Smooth muscle cell (in vitro differentiated cells): ENCODE results near the gene OTOG. TPM values are rescaled to one million over a fixed set of nuclear protein-coding genes. Genes with fewer than 3 reads are reported as not detected.

ENCODE experiments used
- DNase-seq: peaks from one replicate; lab custom pipeline; 2025; ENCODE audit not compliant: unreplicated experiment; lab: John Stamatoyannopoulos, UW
- H2AFZ ChIP-seq: fragments of 200-600 bp; sonication (generic); 2 replicates; pipeline ENCODE4 v1.6.0; 2016; ENCODE audit warnings: antibody characterized with exemption, low read depth, mild to moderate bottlenecking
- H3F3A ChIP-seq: fragments of 200-600 bp; sonication (generic); 2 replicates; pipeline ENCODE4 v1.6.0; 2017; ENCODE audit warnings: antibody characterized with exemption, low read depth
- H3K27ac ChIP-seq: fragments of 200-600 bp; sonication (generic); 2 replicates; pipeline ENCODE4 v1.5.1; 2016; ENCODE audit warnings: low read depth, mild to moderate bottlenecking
- H3K27me3 ChIP-seq: fragments of 200-600 bp; sonication (generic); 2 replicates; pipeline ENCODE4 v1.6.1; 2016; ENCODE audit warnings: low read depth, mild to moderate bottlenecking
- H3K36me3 ChIP-seq: fragments of 200-600 bp; sonication (generic); 2 replicates; pipeline ENCODE4 v1.5.1; 2016; ENCODE audit warnings: low read depth
- H3K4me1 ChIP-seq: fragments of 200-600 bp; sonication (generic); 2 replicates; pipeline ENCODE4 v1.5.1; 2016; ENCODE audit warnings: low read depth
- H3K4me2 ChIP-seq: fragments of 200-600 bp; sonication (generic); 2 replicates; pipeline ENCODE4 v1.6.0; 2016; ENCODE audit warnings: mild to moderate bottlenecking
- H3K4me3 ChIP-seq: fragments of 200-600 bp; sonication (generic); 2 replicates; pipeline ENCODE4 v1.5.1; 2016; ENCODE audit warnings: mild to moderate bottlenecking
- H3K79me2 ChIP-seq: fragments of 200-600 bp; sonication (generic); 2 replicates; pipeline ENCODE4 v1.6.0; 2016; ENCODE audit warnings: low read depth, mild to moderate bottlenecking
- H3K9ac ChIP-seq: fragments of 200-600 bp; sonication (generic); 2 replicates; pipeline ENCODE4 v1.6.0; 2016; ENCODE audit warnings: low read depth
- H3K9me3 ChIP-seq: fragments of 200-600 bp; sonication (generic); replicated peaks from 2 replicates; pipeline ENCODE4 v1.5.1; 2016; ENCODE audit warnings: low read depth
- H4K20me1 ChIP-seq: fragments of 200-600 bp; sonication (generic); 2 replicates; pipeline ENCODE4 v1.6.0; 2016; ENCODE audit warnings: low read depth
- CTCF ChIP-seq: fragments of 200-600 bp; sonication (generic); IDR thresholded peaks from 2 replicates; pipeline ENCODE4 v1.5.1; 2017; ENCODE audit warnings: borderline replicate concordance, mild to moderate bottlenecking, antibody characterized with exemption; ENCODE audit not compliant: insufficient read depth, poor library complexity, severe bottlenecking
- WGBS: methylation state at CpG from one replicate; pipeline ENCODE4 v1.1.7; 2016; ENCODE audit warnings: low lambda C conversion rate; 5-methylcytosine and 5-hydroxymethylcytosine counted together
- polyA plus RNA-seq: library from polyadenylated mRNA; unstranded; fragments of >200 nt; fragmentation: Nextera tagmentation; extraction: Ambion mirVana; gene quantifications from 2 replicates; pipeline ENCODE4 v1.2.1, GENCODE V29; 2016
- total RNA-seq: library from RNA; depleted of rRNA; stranded (reverse); fragments of >200 nt; gene quantifications from 2 replicates; pipeline ENCODE4 v1.2.3, GENCODE V29; 2014

Gene OTOG
- total and polyA plus RNA-seq, 2 experiments from 2014 or later = not detected

DNA sequence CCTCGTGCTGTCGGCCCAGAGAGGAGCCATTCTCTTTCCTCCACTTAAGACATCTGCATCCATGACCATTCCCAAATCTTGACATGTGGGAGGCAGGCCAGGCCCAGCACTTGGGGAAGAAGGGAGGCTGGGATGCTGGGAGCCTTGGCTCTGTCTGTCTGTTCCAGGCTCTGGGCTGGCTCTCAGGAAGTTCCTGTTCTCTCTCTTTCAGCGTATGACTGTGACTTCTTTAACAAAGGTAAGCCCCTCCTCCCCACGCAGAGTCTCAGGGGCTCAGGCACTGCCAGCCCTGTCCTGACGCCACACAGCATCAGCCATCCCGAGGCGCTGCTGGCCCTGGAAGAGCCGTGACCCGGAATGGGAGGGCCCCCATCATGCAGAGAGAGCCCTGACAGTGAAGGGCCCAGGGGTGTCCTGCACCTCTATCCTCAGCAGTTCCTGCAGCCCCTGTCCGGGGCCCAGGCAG, 52.4 kb downstream of the OTOG start:
- peaks cover 25% of the 10 kb centered on the region for H3K27me3 ChIP-seq
- H3K4me3 ChIP-seq = no peak overlapping the region
- no peaks in the 10 kb centered on the region for H3F3A ChIP-seq
- DNase-seq = no peak
- no peak for TF ChIP-seq CTCF
- H2AFZ ChIP-seq = no peak overlapping the region
- WGBS = 69% methylated on average over 10 of the region's 10 CpGs
- H3K79me2 ChIP-seq = no peaks in the 10 kb centered on the region
- H3K9ac ChIP-seq = no peak overlapping the region
- no peaks in the 10 kb centered on the region for H3K4me1 ChIP-seq
- no peaks in the 10 kb centered on the region for H4K20me1 ChIP-seq
- no peaks in the 10 kb centered on the region for H3K9me3 ChIP-seq
- H3K36me3 ChIP-seq = no peaks in the 10 kb centered on the region
- no peak overlapping the region for H3K27ac ChIP-seq
- H3K4me2 ChIP-seq = no peak overlapping the region

GRCh38 chr11:17600316-17601255, 53.5 kb downstream of the OTOG start:
- H4K20me1 ChIP-seq = no peaks in the 10 kb centered on the region

GRCh38 chr11:17601256-17601671, 54.2 kb downstream of the OTOG start:
- no peaks in the 10 kb centered on the region for H3K79me2 ChIP-seq
- no peaks in the 10 kb centered on the region for H3K36me3 ChIP-seq
- no peak for DNase-seq
- H3K9me3 ChIP-seq = no peaks in the 10 kb centered on the region
- no peak overlapping the region for H3K4me2 ChIP-seq
- H3K27me3 ChIP-seq = peaks cover 19% of the 10 kb centered on the region
- H3F3A ChIP-seq = no peaks in the 10 kb centered on the region
- 43% methylated on average over 6 of the region's 7 CpGs for WGBS
- TF ChIP-seq CTCF = no peak
- H3K9ac ChIP-seq = no peak overlapping the region
- H4K20me1 ChIP-seq = no peaks in the 10 kb centered on the region
- H3K27ac ChIP-seq = no peak overlapping the region
- H3K4me1 ChIP-seq = no peaks in the 10 kb centered on the region
- H2AFZ ChIP-seq = no peak overlapping the region
- H3K4me3 ChIP-seq = no peak overlapping the region

More at GRCh38 chr11:17600316-17601255, 53.5 kb downstream of the OTOG start:
- no peak for DNase-seq
- Histone ChIP-seq H2AFZ (no peak overlapping the region), H3K4me3 (no peak overlapping the region), H3K4me1 (no peaks in the 10 kb centered on the region), H3K36me3 (no peaks in the 10 kb centered on the region), H3K9me3 (no peaks in the 10 kb centered on the region), H3K4me2 (no peak overlapping the region), H3F3A (no peaks in the 10 kb centered on the region), H3K27me3 (peaks cover 25% of the 10 kb centered on the region), H3K27ac (no peak overlapping the region), H3K9ac (no peak overlapping the region), H3K79me2 (no peaks in the 10 kb centered on the region)
- no peak for TF ChIP-seq CTCF
- WGBS = 84% methylated on average over 16 of the region's 16 CpGs
